Measurements from ENCODE around the gene CPT1C.

The CPT1C gene

GRCh38 chr19:49660338-49660961 lies 30.5 kb upstream of the CPT1C start:
- DNase-seq (ENCODE audit: low read depth in 2 of 2) = no peak

GRCh38 chr19:49662011-49662410 lies 28.9 kb upstream of the CPT1C start:
- no peak for DNase-seq (ENCODE audit: low read depth in 2 of 2)

- DNase-seq (ENCODE audit: low read depth in 2 of 2) = no peak
These were observed 27.7 kb upstream of the CPT1C start for GRCh38 chr19:49663224-49663623.

GRCh38 chr19:49664171-49665035 lies 26.5 kb upstream of the CPT1C start:
- DNase-seq (ENCODE audit: low read depth in 2 of 2) = peak; percentile 82 to 83

- no peak for DNase-seq (ENCODE audit: low read depth in 2 of 2)
These were observed 25.9 kb upstream of the CPT1C start for GRCh38 chr19:49665036-49665350.

GRCh38 chr19:49665351-49666119 lies 25.4 kb upstream of the CPT1C start, which contains the start of the genes BCL2L12 and IRF3:
Gene BCL2L12, plus strand, starts transcription at chr19:49665933. Its CDS starts 760 bp downstream, at chr19:49666693.
Gene IRF3, minus strand, starts transcription at chr19:49665857. Its CDS starts 1,019 bp downstream, at chr19:49664838.
- DNase-seq (ENCODE audit: low read depth in 2 of 2) = peak; percentile 96 to 97

- DNase-seq (ENCODE audit: low read depth in 2 of 2) = no peak
These were observed 24.8 kb upstream of the CPT1C start for GRCh38 chr19:49666120-49666444.

GRCh38 chr19:49667473-49667872 lies 23.4 kb upstream of the CPT1C start:
- no peak for DNase-seq (ENCODE audit: low read depth in 2 of 2)

- DNase-seq (ENCODE audit: low read depth in 2 of 2) = no peak
These were observed 21.4 kb upstream of the CPT1C start for GRCh38 chr19:49669516-49669915.

- peak; percentile 53 to 64 for DNase-seq (ENCODE audit: low read depth in 2 of 2)
These were observed 18.6 kb upstream of the CPT1C start for GRCh38 chr19:49672131-49672919.

GRCh38 chr19:49676136-49676783 lies 14.7 kb upstream of the CPT1C start:
- DNase-seq (ENCODE audit: low read depth in 2 of 2) = peak in 1 of 2 donors; percentile 44

- peak; percentile 97 to 99 for DNase-seq (ENCODE audit: low read depth in 2 of 2)
These were observed 14.1 kb upstream of the CPT1C start for GRCh38 chr19:49676784-49677230.

- peak in 1 of 2 donors; percentile 33 for DNase-seq (ENCODE audit: low read depth in 2 of 2)
These were observed 13.6 kb upstream of the CPT1C start, which contains the start of gene PRMT1 for GRCh38 chr19:49677231-49677900. Gene PRMT1, plus strand, starts transcription at chr19:49677271. Its CDS starts 10 bp downstream, at chr19:49677281.

GRCh38 chr19:49677901-49678674 lies 12.8 kb upstream of the CPT1C start:
- peak; percentile 65 to 69 for DNase-seq (ENCODE audit: low read depth in 2 of 2)

GRCh38 chr19:49678985-49679770 lies 11.7 kb upstream of the CPT1C start:
- DNase-seq (ENCODE audit: low read depth in 2 of 2) = no peak

GRCh38 chr19:49679771-49680413 lies 11.0 kb upstream of the CPT1C start:
- DNase-seq (ENCODE audit: low read depth in 2 of 2) = no peak

- peak; percentile 89 to 90 for DNase-seq (ENCODE audit: low read depth in 2 of 2)
These were observed 10.2 kb upstream of the CPT1C start for GRCh38 chr19:49680421-49681351.

Measured in stimulated activated CD8-positive, alpha-beta memory T cell treated with anti-CD3 and anti-CD28 coated beads, Interleukin-15, amount 100 ng/mL, for 48 hours (primary cell).